SK-N-MC (cell line): ENCODE results near the gene MSMB.

Experiments used
- EZH2 ChIP-seq: fragments of 200-600 bp; sonication (generic); IDR thresholded peaks from one replicate; pipeline ENCODE4 v1.6.1; 2017; ENCODE audit warnings: antibody characterized with exemption
- FOXP2 ChIP-seq: optimal IDR thresholded peaks from 2 replicates; pipeline ENCODE3; 2011; ENCODE audit warnings: mild to moderate bottlenecking, moderate library complexity; ENCODE audit not compliant: insufficient read depth; ENCODE audit errors: extremely low read length, control extremely low read depth
- POLR2AphosphoS5 ChIP-seq: IDR thresholded peaks from 2 replicates; pipeline ENCODE4 v1.6.1; 2012; ENCODE audit warnings: mild to moderate bottlenecking, low read depth, low read length, borderline replicate concordance

GRCh38 chr10:46037107-46037825 is 8.8 kb downstream of the MSMB start:
- TF ChIP-seq EZH2: no peak
- no peak for TF ChIP-seq POLR2AphosphoS5
- no peak for TF ChIP-seq FOXP2
